ENCODE results near the gene SPPL2B. TPM values are rescaled to one million over a fixed set of nuclear protein-coding genes. Genes with fewer than 3 reads are reported as not detected.
A peak's percentile ranks its signal among the peaks of the same experiment; 100 is the strongest.

Gene SPPL2B
- total RNA-seq, 2 experiments from 2014 or later = 69.9 to 96.6 TPM

DNA sequence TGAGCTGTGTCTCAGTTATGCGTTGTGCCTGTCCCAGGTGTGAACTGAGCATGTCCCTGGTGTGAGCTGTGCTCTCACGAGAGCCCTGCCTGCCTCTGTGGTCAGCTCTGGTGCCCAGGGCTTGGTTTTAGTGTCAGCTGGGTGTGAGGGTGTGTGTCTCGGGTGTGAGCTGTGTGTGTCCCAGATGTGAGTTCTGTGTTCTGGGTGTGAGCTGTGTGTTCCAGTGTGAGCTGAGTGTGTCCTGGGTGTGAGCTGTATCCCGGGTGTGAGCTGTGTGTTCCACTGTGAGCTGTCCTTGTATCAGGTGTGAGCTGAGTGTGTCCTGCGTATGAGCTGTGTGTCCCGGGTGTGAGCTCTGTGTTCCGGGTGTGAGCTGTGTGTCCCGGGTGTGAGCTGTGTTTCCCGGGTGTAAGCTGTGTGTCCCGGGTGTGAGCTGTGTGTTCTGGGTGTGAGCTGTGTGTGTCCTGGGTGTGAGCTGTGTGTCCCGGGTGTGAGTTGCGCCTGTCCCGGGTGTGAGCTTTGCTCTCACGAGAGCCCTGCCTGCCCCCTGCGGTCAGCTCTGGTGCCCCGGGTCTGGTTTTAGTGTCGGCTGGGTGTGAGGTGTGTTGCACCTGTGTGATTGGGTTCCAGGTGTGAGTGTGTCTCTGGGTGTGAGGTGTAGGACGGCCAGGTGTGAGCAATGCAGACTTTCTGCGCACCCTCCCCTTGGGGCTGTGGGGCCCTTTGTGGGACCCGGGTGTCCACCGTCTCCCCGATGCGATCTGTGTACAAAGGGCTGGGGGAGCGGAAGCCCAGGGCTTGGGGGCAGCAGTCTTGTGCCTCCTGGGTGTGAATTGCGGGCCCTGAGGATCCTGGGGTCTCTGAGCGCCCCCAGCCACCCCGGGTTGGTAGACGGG, 39.4 kb upstream of the SPPL2B start:
- no peaks in the 10 kb centered on the region for H3K27me3 Mint-ChIP-seq
- H3K36me3 Mint-ChIP-seq (ENCODE audit: low read depth) = peaks cover 20% of the 10 kb centered on the region
- H3K27ac Mint-ChIP-seq = peak overlapping the region; percentile 98
- POLR2A ChIA-PET = interaction anchor here (0.6 to 1.2 kb wide), 3 partner anchors 15 to 1793 kb away, joined by 3 read pairs; no protein-coding TSS in a partner anchor
- no peak for DNase-seq
- CTCF ChIA-PET = interaction anchor here (0.6 to 5.7 kb wide), 8 partner anchors 9 to 451 kb away, joined by 3 to 49 read pairs (median 4); partner anchors contain the start of gene PLEKHJ1
- H3K4me1 Mint-ChIP-seq = peaks cover 33% of the 10 kb centered on the region
- H3K9me3 Mint-ChIP-seq = no peaks in the 10 kb centered on the region
- peak overlapping the region; percentile 84 for H3K4me3 Mint-ChIP-seq

DNA sequence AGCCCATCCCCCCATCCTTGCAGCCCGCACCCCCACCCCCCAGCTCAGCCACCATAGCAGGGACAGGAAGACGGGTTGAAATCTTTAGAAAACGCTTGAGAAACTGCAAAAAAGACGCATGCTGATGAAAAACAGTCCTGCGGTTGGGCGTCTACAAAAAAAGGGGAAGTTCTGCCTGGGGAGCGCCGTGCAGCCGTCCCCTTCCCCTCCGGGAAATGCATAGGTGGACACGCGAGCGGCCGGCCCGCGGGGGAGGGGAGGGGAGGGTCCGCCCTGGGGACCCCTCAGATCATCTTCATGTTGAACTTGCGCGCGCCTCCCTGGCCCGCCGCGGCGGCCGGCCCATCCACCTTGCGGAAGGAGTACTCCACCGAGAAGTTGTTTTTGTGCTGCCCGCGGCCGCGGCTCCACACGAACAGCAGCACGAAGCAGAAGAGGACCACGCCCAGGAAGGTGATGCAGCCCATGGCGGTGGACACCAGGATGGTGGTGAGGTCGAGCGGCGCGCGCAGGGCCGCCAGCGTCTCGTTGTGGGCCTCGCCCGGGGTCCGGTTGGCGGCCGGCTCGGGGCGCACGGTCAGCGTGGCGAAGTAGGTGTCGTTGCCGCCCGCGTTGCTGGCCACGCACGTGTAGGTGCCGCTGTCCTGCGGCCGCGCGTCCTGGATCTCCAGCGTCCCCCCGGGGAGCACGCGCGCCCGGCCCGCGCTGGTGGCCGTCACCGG, 38.6 kb upstream of the SPPL2B start:
- H3K4me3 Mint-ChIP-seq = peak overlapping the region; percentile 84
- no peaks in the 10 kb centered on the region for H3K27me3 Mint-ChIP-seq
- H3K4me1 Mint-ChIP-seq = peaks cover 36% of the 10 kb centered on the region
- H3K36me3 Mint-ChIP-seq (ENCODE audit: low read depth) = peaks cover 21% of the 10 kb centered on the region
- POLR2A ChIA-PET = interaction anchor here (0.6 to 1.2 kb wide), 2 partner anchors 16 to 1794 kb away, joined by 3 read pairs; no protein-coding TSS in a partner anchor
- H3K9me3 Mint-ChIP-seq = no peaks in the 10 kb centered on the region
- peak overlapping the region; percentile 98 for H3K27ac Mint-ChIP-seq
- CTCF ChIA-PET = interaction anchor here (1.0 to 5.7 kb wide), 3 partner anchors 8 to 54 kb away, joined by 3 to 49 read pairs (median 4); partner anchors contain the start of gene PLEKHJ1
- DNase-seq = peak; percentile 81

DNA sequence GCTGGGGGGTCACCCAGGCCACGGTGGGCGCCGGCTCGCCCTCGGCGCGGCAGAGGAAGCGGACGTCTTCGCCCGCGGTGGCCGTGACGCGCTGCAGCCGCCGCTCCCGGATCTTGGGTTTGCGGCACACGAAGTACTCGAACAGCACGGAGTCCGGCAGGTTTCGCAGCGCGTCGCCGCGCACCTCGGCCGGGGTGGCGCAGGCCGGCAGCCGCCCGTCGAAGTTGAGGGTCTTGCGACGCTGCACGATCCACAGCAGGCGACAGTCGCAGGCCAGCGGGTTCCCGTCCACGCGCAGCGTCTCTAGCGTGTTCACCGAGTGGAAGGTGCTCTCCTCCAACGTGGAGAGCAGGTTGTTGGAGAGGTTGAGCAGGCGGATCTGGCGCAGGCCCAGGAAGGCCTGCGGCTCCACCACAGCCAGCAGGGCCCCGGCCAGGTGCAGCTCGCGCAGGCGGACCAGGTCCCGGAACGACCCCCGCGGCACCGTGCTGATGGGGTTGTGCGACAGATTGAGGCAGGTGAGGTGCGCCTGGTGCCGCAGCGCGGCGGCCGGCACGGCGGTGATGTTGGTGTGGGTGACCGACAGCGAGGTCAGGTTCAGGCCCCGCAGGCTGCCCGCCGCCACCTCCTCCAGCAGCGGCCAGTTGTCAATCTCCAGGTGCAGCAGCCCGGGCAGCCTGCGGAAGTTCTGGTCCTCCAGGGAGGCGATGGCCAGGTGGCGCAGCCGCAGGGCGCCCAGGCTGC, 37.9 kb upstream of the SPPL2B start:
- Mint-ChIP-seq H3K27me3 (no peaks in the 10 kb centered on the region), H3K4me3 (peak overlapping the region; percentile 77), H3K36me3 (ENCODE audit: low read depth) (peaks cover 26% of the 10 kb centered on the region), H3K27ac (peak overlapping the region; percentile 87), H3K4me1 (peaks cover 36% of the 10 kb centered on the region), H3K9me3 (no peaks in the 10 kb centered on the region)
- CTCF ChIA-PET = interaction anchor here (1.2 kb wide), 1 partner anchor 55 kb away, joined by 3 read pairs; no protein-coding TSS in a partner anchor
- DNase-seq = no peak
- POLR2A ChIA-PET = no interaction called here

- ChIA-PET CTCF (interaction anchor here (0.5 to 1.2 kb wide), 3 partner anchors 56 to 944 kb away, joined by 3 to 4 read pairs (median 3); no protein-coding TSS in a partner anchor), POLR2A (no interaction called here)
- H3K36me3 Mint-ChIP-seq (ENCODE audit: low read depth) = peaks cover 29% of the 10 kb centered on the region
- H3K9me3 Mint-ChIP-seq = no peaks in the 10 kb centered on the region
- no peak overlapping the region for H3K27ac Mint-ChIP-seq
- H3K27me3 Mint-ChIP-seq = no peaks in the 10 kb centered on the region
- DNase-seq = no peak
- peaks cover 36% of the 10 kb centered on the region for H3K4me1 Mint-ChIP-seq
- peak overlapping the region; percentile 77 for H3K4me3 Mint-ChIP-seq
Measured at GRCh38 chr19:2291185-2291751, 37.2 kb upstream of the SPPL2B start.

DNA sequence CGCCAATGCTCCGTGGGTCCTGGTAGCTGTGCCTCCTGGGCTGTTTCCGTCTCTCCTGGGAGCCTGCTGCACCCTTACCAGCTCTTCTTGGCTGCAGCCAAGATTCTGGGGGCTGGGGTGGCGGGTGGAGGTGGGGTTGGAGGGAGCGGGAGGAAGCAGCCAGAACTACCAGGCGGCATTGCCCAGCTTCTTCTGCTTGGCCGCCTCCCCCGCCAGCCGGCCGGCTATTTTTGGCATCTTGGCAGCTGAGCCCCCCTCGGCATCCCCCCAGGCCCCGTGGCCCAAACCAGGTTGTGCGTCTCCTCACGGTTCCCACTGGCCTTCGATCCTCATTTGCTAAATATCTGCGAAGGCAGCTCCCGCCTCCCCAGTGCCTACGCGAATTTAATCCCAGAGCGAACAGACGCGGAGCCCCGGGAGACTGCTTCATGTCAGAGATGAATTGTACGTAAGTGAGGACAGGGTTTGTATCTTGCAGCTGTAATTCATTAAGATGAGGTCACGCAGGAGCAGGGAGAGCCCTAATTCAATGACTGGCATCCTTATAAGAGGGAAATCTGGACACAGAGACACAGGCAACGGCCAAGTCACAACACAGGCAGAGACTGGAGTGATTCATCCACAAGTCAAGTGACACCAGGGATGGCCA, 33.7 kb upstream of the SPPL2B start:
- H3K27me3 Mint-ChIP-seq = no peaks in the 10 kb centered on the region
- H3K36me3 Mint-ChIP-seq (ENCODE audit: low read depth) = peaks cover 29% of the 10 kb centered on the region
- no peak for DNase-seq
- peaks cover 19% of the 10 kb centered on the region for H3K4me1 Mint-ChIP-seq
- no peaks in the 10 kb centered on the region for H3K9me3 Mint-ChIP-seq
- H3K4me3 Mint-ChIP-seq = no peak overlapping the region
- POLR2A ChIA-PET = no interaction called here
- H3K27ac Mint-ChIP-seq = no peak overlapping the region
- CTCF ChIA-PET = interaction anchor here (0.6 to 0.8 kb wide), 2 partner anchors 10 to 376 kb away, joined by 3 read pairs; no protein-coding TSS in a partner anchor

DNA sequence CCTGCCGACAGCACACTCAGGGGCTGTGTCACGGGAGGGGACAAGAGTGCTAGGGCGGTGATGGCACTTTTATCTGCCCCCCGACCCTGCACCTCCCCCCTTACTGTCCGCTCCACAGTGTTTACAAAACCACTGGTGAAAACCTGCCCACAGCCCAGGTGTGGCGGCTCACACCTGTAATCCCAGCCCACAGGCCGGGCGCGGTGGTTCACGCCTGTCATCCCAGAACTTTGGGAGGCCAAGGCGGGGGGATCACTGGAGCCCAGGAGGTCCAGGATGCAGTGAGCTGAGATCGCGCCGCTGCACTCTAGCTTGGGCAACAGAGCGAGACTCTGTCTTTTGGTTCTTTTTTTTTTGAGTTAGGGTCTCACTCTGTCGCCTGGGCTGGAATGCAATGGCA, 32.3 kb upstream of the SPPL2B start:
- H3K36me3 Mint-ChIP-seq (ENCODE audit: low read depth) = peaks cover 22% of the 10 kb centered on the region
- peaks cover 12% of the 10 kb centered on the region for H3K4me1 Mint-ChIP-seq
- H3K27ac Mint-ChIP-seq = no peak overlapping the region
- no peak overlapping the region for H3K4me3 Mint-ChIP-seq
- CTCF ChIA-PET = interaction anchor here (0.6 to 1.3 kb wide), 4 partner anchors 8 to 24 kb away, joined by 3 to 5 read pairs (median 4); no protein-coding TSS in a partner anchor
- no peaks in the 10 kb centered on the region for H3K9me3 Mint-ChIP-seq
- peaks cover under 1% of the 10 kb centered on the region for H3K27me3 Mint-ChIP-seq
- POLR2A ChIA-PET = no interaction called here
- no peak for DNase-seq

DNA sequence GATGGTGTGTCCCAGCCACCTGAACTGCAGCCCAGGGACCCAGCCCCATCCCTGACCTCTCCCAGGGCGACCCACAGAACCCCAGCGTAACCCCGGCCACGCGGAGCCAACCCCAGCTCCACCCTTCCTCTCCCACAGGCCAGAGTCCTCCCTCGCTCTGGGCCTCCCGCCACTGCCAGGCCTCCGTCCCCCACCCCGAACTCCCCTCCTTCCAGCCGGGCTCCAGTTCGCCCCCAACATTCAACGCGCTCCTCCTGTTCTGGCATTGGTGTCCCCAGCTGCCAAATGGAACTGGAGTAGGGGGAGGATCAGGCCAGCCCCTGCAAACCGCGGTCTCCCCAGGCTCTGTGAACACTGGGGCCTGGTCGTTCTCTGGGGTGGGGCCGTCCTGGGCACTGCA, 28.0 kb upstream of the SPPL2B start:
- H3K36me3 Mint-ChIP-seq (ENCODE audit: low read depth) = peaks cover 3% of the 10 kb centered on the region
- no peak overlapping the region for H3K4me3 Mint-ChIP-seq
- H3K27ac Mint-ChIP-seq = no peak overlapping the region
- POLR2A ChIA-PET = no interaction called here
- peaks cover 31% of the 10 kb centered on the region for H3K27me3 Mint-ChIP-seq
- CTCF ChIA-PET = no interaction called here
- DNase-seq = no peak
- peaks cover 4% of the 10 kb centered on the region for H3K4me1 Mint-ChIP-seq
- no peaks in the 10 kb centered on the region for H3K9me3 Mint-ChIP-seq

GRCh38 chr19:2302319-2303210, 25.9 kb upstream of the SPPL2B start:
- POLR2A ChIA-PET = interaction anchor here (0.6 kb wide), 1 partner anchor 43 kb away, joined by 4 read pairs; no protein-coding TSS in a partner anchor
- no peaks in the 10 kb centered on the region for H3K36me3 Mint-ChIP-seq (ENCODE audit: low read depth)
- H3K9me3 Mint-ChIP-seq = no peaks in the 10 kb centered on the region
- peaks cover 46% of the 10 kb centered on the region for H3K27me3 Mint-ChIP-seq
- H3K27ac Mint-ChIP-seq = no peak overlapping the region
- H3K4me3 Mint-ChIP-seq = no peak overlapping the region
- CTCF ChIA-PET = interaction anchor here (0.6 to 1.0 kb wide), 3 partner anchors 9 to 147 kb away, joined by 3 to 4 read pairs (median 3); no protein-coding TSS in a partner anchor
- H3K4me1 Mint-ChIP-seq = peaks cover 4% of the 10 kb centered on the region
- no peak for DNase-seq

DNA sequence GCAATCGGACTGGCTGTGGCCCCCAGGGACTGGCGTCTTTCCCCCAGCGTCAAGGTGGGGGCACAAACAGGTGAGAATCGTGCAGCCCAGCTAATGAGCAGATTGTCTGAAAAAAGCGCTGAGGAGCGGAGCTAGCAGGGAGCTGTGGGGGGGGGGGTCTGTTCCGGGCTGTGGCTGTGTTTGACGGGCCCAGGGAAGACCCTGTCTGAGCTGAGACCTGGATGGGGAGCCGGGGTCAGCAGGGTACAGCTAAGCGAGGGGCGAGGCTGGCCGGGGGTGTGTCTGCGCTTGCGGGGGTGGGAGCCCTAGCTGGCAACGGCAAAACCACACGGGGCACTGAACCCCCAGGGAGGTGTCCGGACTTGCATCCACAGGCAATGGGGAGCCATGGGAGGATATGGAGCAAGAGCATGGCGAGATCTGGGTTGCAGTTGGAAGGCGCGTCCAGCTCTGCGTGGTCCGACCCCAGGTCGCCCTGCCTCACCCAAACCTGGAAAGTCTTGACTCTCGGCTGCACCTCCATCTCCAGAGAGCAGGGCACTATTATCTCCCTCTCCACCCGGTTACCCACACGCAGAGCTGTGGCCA, 25.2 kb upstream of the SPPL2B start:
- H3K36me3 Mint-ChIP-seq (ENCODE audit: low read depth) = no peaks in the 10 kb centered on the region
- H3K4me3 Mint-ChIP-seq = no peak overlapping the region
- H3K4me1 Mint-ChIP-seq = peaks cover 4% of the 10 kb centered on the region
- no peak for DNase-seq
- CTCF ChIA-PET = no interaction called here
- no peak overlapping the region for H3K27ac Mint-ChIP-seq
- peaks cover 48% of the 10 kb centered on the region for H3K27me3 Mint-ChIP-seq
- POLR2A ChIA-PET = no interaction called here
- no peaks in the 10 kb centered on the region for H3K9me3 Mint-ChIP-seq

GRCh38 chr19:2305452-2306280, 22.8 kb upstream of the SPPL2B start:
- Mint-ChIP-seq H3K27ac (peak overlapping the region; percentile 13), H3K9me3 (no peaks in the 10 kb centered on the region), H3K36me3 (ENCODE audit: low read depth) (peaks cover 2% of the 10 kb centered on the region), H3K27me3 (peaks cover 71% of the 10 kb centered on the region), H3K4me1 (peaks cover 7% of the 10 kb centered on the region), H3K4me3 (no peak overlapping the region)
- CTCF ChIA-PET = interaction anchor here (0.8 to 1.0 kb wide), 2 partner anchors 10 to 20 kb away, joined by 3 read pairs; no protein-coding TSS in a partner anchor
- POLR2A ChIA-PET = no interaction called here
- no peak for DNase-seq
